Tongue (tissue), 2 donors: ENCODE measurements around the gene UPB1. TPM values are rescaled to one million over a fixed set of nuclear protein-coding genes. Genes with fewer than 3 reads are reported as not detected.
"Not testable (repeated sequence)": the region's sequence is repeated elsewhere in the genome, so short reads cannot be mapped to it uniquely, and the experiment has no call there.

Experiments
- DNase-seq: peaks from one replicate; pipeline ENCODE4 v3.0.0-alpha.2; 2015
- total RNA-seq: library from RNA; depleted of rRNA; stranded (reverse); fragments of >200 nt; gene quantifications from one replicate; pipeline ENCODE4 v1.2.3, GENCODE V29; 2014

Gene UPB1
- total RNA-seq, 1 donor from 2014 or later, result 0.21 TPM

DNA sequence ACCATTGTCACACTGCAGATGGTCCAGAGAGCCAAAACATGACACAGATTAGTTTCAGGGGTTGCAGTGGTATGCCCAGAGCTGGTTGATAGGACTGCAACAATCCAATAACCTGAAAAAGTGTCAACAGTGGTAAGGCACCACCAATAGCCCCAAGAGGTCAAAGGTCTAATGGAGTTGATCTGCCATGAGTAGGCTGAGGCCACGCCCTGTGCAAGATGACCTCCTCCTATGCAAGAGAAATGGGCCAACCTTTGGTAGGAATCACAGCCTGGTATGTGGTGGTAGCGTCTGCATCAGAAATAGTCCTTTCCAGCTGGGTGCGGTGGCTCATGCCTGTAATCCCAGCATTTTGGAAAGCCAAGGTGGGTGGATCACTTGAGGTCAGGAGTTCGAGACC lies 40.2 kb downstream of the UPB1 start:
- no peak for DNase-seq

- no peak for DNase-seq
Observed at GRCh38 chr22:24536089-24536488, 41.0 kb downstream of the UPB1 start.

DNA sequence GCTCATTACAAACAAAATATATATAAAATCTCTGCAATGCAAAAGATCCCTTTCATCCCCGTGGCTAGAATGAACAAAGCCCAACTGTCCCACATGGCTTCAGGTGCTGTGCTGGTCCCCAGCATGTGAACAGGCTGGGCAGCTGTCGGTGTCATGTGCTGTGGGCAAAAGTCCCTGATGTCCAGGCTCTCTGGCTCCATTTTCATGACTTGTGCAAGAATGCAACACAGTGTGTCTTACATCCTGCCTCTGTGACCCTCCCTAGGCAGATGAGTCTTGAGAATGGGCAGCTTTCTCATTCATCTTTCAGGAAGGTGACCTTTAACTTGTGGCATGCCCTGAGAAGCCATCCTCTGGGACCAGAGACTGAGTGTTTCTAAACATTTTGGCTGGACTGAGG lies 45.3 kb downstream of the UPB1 start:
- DNase-seq, result no peak

GRCh38 chr22:24541681-24542515 lies 46.8 kb downstream of the UPB1 start:
- DNase-seq, result no peak

DNA sequence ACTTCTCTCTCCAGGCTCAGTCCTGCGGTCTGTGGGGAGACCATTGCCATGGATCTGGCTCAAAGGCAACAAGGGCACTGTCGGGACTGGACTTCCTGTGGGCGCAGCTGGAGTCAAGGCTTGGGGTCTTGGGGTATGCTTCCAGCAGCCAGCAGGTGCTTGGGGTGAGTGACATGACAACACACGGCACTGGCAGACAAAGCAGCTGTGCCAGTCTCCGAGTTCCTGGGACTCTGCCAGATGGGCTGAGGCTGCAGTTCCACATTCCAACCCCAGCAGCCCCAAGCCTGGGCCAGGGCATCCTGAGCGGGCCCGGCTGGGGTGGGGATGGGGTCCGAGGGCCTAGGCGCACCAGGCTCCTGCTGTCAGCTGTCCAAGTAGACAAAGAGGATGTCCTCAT lies 47.5 kb downstream of the UPB1 start:
- peak; percentile 86 for DNase-seq

- DNase-seq, result no peak
Observed at GRCh38 chr22:24543185-24543601, 48.1 kb downstream of the UPB1 start.

- DNase-seq, result no peak
Observed at GRCh38 chr22:24543679-24544243, 48.6 kb downstream of the UPB1 start.

GRCh38 chr22:24548812-24549211 lies 53.7 kb downstream of the UPB1 start:
- no peak for DNase-seq

GRCh38 chr22:24550028-24550901 lies 55.1 kb downstream of the UPB1 start:
- no peak for DNase-seq

DNA sequence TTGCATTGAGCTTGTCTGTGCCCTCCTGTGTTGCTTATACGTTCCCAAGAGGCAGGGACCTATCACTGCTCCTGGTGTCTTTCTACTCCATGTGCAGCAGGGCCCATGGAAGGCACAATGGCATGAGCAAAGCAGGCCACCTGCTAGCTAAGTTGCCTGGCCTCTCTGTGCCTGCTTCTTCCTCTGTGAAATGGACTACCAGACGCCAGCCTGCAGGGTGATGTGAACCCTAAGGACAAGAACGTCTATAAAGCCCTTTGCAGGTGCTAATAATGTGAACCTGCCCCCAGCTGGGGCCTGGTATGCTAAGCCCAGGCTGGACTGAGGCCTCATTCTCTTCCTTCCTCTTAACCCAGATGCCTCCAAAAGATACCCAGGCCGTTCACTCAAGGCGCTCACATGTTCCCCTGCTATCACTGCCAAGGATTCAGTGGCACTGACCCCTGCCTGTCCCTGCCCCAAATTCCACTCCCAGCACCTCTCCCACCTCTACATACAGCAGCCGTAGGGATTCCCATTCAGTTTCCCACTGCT lies 55.8 kb downstream of the UPB1 start:
- DNase-seq, result no peak

DNA sequence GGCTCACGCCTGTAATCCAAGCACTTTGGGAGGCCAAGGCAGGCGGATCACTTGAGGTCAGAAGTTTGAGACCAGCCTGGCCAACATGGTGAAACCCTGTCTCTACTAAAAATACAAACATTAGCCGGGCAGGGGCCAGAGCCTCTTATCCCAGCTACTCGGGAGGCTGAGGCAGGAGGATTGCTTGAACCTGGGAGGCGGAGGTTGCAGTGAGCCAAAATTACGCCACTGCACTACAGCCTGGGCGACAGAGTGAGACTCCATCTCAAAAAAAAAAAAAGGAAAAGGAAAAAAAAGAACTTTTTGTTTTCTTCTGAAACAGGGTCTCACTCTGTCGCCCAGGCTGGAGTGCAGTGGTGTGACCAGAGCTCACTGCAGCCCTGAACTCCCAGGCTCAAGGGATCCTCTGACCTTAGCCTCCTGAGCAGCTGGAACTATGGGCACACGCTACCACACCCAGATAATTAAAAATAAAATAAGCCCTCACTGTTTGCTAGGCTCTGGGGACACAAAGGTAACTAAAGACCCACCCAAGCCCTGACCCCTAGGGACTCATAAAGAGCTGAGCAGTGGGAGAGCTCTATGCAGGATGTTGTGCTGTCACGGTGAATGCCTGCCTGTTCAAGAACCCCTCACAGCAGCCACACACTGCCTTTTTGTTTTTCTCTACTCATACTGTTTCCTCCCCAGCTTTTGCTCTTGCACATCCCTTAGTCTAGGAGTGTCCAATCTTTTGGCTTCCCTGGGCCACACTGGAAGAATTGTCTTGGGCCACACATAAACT lies 57.6 kb downstream of the UPB1 start:
- not testable (repeated sequence) for DNase-seq

DNA sequence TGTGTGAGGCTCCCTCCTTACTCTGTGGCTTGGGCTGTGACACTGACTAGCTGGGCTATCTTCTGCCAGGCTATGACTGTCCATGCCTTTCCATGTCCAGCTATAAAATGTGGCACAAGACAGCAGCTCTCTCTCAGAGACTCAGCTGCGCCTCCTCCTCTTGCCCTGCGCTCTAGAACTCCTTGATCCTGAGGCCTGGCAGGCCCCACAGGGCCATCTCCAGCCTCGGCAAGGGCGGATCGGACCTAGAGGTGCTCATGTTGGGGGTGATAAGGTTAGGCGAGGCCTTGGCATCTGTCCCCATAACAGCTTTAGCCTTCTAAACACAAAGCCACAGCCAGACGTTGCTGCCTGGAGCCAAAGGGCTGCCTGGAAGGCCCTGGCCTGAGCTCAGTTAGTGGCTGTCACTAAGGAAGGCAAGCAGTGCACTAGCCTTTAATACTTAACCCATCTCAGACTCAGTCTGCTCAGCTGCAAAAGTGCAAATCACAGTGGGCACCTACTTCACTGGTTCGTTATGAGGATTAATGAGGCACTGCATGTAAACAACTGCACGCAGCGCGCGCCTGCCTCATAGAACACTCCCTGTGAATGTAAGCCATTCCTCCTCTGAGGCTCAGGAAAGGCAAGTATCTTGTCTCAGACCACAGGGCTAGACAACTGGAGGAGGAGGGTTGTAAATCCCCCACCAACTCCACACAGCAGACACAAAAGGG lies 58.6 kb downstream of the UPB1 start:
- DNase-seq, result no peak

- peak; percentile 34 for DNase-seq
Observed at GRCh38 chr22:24554313-24555164, 59.4 kb downstream of the UPB1 start, which contains the start of gene GUCD1. TSS of gene GUCD1 (minus strand) at chr22:24555138. CDS start at chr22:24554991, 147 bp downstream.

- peak; percentile 100 for DNase-seq
Observed at GRCh38 chr22:24555165-24556039, 60.3 kb downstream of the UPB1 start, which contains the start of gene SNRPD3. TSS of gene SNRPD3 (plus strand) at chr22:24555999. CDS start at chr22:24557675, 1,676 bp downstream.

- no peak for DNase-seq
Observed at GRCh38 chr22:24559471-24559870, 64.3 kb downstream of the UPB1 start.

DNA sequence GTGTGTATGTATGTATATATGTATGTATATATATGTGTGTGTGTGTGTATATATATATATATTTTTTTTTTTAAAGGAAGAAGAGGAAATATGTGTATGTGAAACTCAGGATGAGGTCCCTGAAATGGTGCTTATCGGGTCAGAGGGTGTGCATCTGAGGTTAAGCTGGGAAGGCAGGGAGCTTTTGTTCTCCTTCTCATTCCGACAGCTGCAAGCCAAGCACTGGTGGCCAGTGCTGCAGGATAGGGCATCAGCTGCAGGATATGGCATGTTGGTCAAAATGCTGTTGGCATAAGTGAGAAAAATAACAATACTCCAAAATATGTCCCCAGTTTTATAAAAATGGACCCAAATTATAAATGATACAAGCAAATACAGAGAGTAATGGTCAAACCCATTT lies 68.1 kb downstream of the UPB1 start:
- DNase-seq, result no peak

DNA sequence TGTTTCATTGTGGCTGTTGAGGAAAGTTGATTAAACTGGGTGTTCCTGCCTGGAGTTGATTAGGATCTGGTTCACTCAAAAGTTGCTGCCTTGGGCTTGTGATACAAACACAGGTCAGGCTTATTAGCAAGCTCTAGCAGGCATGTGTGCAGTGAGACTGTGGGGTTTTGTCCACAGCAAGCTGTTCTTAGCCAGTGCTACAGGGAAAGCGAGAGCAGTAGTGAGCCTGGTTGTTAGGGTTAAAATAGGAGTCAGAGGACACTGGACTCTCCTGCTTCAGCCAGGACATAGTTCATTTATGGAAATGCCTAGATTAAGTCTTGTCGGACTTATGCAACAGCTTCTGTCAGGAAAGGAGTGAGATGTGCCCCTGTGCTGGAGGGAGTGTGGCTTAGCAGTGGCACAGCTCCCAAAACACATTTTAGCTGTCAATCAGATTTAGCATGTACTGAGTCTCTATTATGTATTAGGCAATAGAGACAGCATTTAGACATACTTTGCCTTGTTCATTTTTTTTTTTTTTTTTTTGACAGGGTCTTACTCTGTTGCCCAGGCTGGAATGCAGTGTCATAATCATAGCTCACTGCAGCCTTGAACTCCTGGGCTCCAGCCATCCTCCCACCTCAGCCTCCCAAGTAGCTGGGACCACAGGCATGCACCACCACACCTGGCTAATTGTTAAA lies 69.4 kb downstream of the UPB1 start:
- DNase-seq, result no peak

DNA sequence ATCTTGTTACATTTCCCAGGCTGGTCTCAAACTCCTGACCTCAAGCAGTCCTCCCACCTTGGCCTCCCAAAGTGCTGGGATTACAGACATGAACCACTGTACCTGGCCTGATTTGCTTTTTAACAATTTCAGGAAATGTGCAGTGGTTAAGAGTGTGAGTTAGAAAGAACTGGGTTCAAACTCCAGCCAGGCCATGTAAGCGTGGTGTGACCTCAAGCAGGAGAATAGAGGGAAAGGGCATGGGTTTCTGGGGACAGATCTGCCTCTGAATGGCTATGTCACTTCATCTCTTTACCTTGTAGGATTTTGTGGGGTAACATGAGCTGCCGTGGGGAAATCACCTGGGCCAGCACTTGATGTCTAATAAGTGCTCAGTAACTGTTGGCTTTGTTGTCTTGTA lies 69.9 kb downstream of the UPB1 start:
- no peak for DNase-seq
